Measurements from ENCODE around the gene SLC1A1. TPM values are rescaled to one million over a fixed set of nuclear protein-coding genes. Genes with fewer than 3 reads are reported as not detected.

Gene SLC1A1
- total RNA-seq, 1 experiment from 2014 or later, result 8.5 TPM

DNA sequence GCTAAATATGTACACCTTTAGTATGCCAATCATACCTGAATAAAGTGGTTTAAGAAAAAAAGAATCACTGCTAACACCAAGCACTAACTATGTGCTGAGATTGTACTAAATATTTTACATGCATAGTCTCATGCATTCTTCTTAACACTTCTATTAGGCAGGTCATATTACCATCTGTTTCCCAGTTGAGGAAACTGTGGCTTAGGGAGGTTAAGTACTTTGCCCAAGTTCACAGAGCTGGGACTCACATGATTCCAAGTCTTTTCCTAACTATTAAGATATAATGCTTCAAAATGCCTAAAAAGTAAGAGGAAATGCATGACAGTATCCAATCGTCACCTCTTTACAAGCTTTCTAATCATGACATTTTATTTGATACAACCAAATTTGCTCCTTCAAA lies 102.6 kb downstream of the SLC1A1 start:
- no peak for ATAC-seq
- Mint-ChIP-seq H3K27ac (no peak overlapping the region), H3K4me1 (peaks cover 34% of the 10 kb centered on the region), H3K36me3 (no peaks in the 10 kb centered on the region), H3K27me3 (ENCODE audit: low read depth) (no peaks in the 10 kb centered on the region), H3K4me3 (no peak overlapping the region), H3K9me3 (no peaks in the 10 kb centered on the region)
- no peak for DNase-seq (ENCODE audit: low spot score)
- CTCF ChIA-PET, result no interaction called here
- POLR2A ChIA-PET, result no interaction called here
- TF ChIP-seq HMGA2 (CRISPR knock-in tag; IDR thresholded peaks at IDR 0.05) (no peak), CREB1 (CRISPR knock-in tag; IDR thresholded peaks at IDR 0.05) (no peak), CTCF (IDR thresholded peaks at IDR 0.05) (no peak), ETV6 (CRISPR knock-in tag; IDR thresholded peaks at IDR 0.05) (no peak), KAT7 (CRISPR knock-in tag; IDR thresholded peaks at IDR 0.05; ENCODE audit: borderline replicate concordance) (no peak), JUN (CRISPR knock-in tag; IDR thresholded peaks at IDR 0.05) (no peak), ZBTB21 (CRISPR knock-in tag; IDR thresholded peaks at IDR 0.05; ENCODE audit: borderline replicate concordance) (no peak), GRHL2 (CRISPR knock-in tag; IDR thresholded peaks at IDR 0.05; ENCODE audit: insufficient replicate concordance, severe bottlenecking) (no peak)
- TF ChIP-seq, protein P1, sequence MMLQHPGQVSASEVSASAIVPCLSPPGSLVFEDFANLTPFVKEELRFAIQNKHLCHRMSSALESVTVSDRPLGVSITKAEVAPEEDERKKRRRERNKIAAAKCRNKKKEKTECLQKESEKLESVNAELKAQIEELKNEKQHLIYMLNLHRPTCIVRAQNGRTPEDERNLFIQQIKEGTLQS (CRISPR knock-in tag; conservative IDR thresholded peaks at IDR 0.05), result no peak

GRCh38 chr9:4594545-4594944 lies 104.3 kb downstream of the SLC1A1 start:
- H3K4me1 Mint-ChIP-seq, result peaks cover 23% of the 10 kb centered on the region
- no peak overlapping the region for H3K4me3 Mint-ChIP-seq
- H3K9me3 Mint-ChIP-seq, result no peaks in the 10 kb centered on the region
- TF ChIP-seq NR3C1 (CRISPR knock-in tag; conservative IDR thresholded peaks at IDR 0.05; ENCODE audit: low read depth) (no peak), ZNF281 (CRISPR knock-in tag; IDR thresholded peaks at IDR 0.05) (no peak)
- ChIA-PET POLR2A (no interaction called here), CTCF (interaction anchor here (1.3 to 1.4 kb wide), 2 partner anchors 10 to 45 kb away, joined by 3 to 4 read pairs; no protein-coding TSS in a partner anchor)
- DNase-seq (ENCODE audit: low spot score), result no peak
- ATAC-seq, result no peak
- no peaks in the 10 kb centered on the region for H3K36me3 Mint-ChIP-seq
- no peak overlapping the region for H3K27ac Mint-ChIP-seq
- H3K27me3 Mint-ChIP-seq (ENCODE audit: low read depth), result no peaks in the 10 kb centered on the region

GRCh38 chr9:4594994-4595393 lies 104.7 kb downstream of the SLC1A1 start:
- peaks cover 23% of the 10 kb centered on the region for H3K4me1 Mint-ChIP-seq
- DNase-seq (ENCODE audit: low spot score) (no peak), ATAC-seq (no peak)
- H3K9me3 Mint-ChIP-seq, result no peaks in the 10 kb centered on the region
- CTCF ChIA-PET, result interaction anchor here (1.3 kb wide), 1 partner anchor 46 kb away, joined by 4 read pairs; no protein-coding TSS in a partner anchor
- H3K27me3 Mint-ChIP-seq (ENCODE audit: low read depth), result no peaks in the 10 kb centered on the region
- POLR2A ChIA-PET, result no interaction called here
- H3K4me3 Mint-ChIP-seq, result no peak overlapping the region
- no peak overlapping the region for H3K27ac Mint-ChIP-seq
- H3K36me3 Mint-ChIP-seq, result no peaks in the 10 kb centered on the region
- TF ChIP-seq, protein P2, sequence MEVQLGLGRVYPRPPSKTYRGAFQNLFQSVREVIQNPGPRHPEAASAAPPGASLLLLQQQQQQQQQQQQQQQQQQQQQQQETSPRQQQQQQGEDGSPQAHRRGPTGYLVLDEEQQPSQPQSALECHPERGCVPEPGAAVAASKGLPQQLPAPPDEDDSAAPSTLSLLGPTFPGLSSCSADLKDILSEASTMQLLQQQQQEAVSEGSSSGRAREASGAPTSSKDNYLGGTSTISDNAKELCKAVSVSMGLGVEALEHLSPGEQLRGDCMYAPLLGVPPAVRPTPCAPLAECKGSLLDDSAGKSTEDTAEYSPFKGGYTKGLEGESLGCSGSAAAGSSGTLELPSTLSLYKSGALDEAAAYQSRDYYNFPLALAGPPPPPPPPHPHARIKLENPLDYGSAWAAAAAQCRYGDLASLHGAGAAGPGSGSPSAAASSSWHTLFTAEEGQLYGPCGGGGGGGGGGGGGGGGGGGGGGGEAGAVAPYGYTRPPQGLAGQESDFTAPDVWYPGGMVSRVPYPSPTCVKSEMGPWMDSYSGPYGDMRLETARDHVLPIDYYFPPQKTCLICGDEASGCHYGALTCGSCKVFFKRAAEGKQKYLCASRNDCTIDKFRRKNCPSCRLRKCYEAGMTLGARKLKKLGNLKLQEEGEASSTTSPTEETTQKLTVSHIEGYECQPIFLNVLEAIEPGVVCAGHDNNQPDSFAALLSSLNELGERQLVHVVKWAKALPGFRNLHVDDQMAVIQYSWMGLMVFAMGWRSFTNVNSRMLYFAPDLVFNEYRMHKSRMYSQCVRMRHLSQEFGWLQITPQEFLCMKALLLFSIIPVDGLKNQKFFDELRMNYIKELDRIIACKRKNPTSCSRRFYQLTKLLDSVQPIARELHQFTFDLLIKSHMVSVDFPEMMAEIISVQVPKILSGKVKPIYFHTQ (CRISPR knock-in tag; IDR thresholded peaks at IDR 0.05), result no peak
- TF ChIP-seq ZNF671 (CRISPR knock-in tag; IDR thresholded peaks at IDR 0.05), result no peak
- TF ChIP-seq JAZF1 (CRISPR knock-in tag; IDR thresholded peaks at IDR 0.05), result no peak
- no peak for TF ChIP-seq JUN (CRISPR knock-in tag; IDR thresholded peaks at IDR 0.05)
- no peak for TF ChIP-seq MLX (CRISPR knock-in tag; IDR thresholded peaks at IDR 0.05)
- TF ChIP-seq FOXK1 (CRISPR knock-in tag; IDR thresholded peaks at IDR 0.05), result no peak
- TF ChIP-seq, protein P3, sequence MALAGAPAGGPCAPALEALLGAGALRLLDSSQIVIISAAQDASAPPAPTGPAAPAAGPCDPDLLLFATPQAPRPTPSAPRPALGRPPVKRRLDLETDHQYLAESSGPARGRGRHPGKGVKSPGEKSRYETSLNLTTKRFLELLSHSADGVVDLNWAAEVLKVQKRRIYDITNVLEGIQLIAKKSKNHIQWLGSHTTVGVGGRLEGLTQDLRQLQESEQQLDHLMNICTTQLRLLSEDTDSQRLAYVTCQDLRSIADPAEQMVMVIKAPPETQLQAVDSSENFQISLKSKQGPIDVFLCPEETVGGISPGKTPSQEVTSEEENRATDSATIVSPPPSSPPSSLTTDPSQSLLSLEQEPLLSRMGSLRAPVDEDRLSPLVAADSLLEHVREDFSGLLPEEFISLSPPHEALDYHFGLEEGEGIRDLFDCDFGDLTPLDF (CRISPR knock-in tag; IDR thresholded peaks at IDR 0.05), result no peak
- TF ChIP-seq, protein P4, sequence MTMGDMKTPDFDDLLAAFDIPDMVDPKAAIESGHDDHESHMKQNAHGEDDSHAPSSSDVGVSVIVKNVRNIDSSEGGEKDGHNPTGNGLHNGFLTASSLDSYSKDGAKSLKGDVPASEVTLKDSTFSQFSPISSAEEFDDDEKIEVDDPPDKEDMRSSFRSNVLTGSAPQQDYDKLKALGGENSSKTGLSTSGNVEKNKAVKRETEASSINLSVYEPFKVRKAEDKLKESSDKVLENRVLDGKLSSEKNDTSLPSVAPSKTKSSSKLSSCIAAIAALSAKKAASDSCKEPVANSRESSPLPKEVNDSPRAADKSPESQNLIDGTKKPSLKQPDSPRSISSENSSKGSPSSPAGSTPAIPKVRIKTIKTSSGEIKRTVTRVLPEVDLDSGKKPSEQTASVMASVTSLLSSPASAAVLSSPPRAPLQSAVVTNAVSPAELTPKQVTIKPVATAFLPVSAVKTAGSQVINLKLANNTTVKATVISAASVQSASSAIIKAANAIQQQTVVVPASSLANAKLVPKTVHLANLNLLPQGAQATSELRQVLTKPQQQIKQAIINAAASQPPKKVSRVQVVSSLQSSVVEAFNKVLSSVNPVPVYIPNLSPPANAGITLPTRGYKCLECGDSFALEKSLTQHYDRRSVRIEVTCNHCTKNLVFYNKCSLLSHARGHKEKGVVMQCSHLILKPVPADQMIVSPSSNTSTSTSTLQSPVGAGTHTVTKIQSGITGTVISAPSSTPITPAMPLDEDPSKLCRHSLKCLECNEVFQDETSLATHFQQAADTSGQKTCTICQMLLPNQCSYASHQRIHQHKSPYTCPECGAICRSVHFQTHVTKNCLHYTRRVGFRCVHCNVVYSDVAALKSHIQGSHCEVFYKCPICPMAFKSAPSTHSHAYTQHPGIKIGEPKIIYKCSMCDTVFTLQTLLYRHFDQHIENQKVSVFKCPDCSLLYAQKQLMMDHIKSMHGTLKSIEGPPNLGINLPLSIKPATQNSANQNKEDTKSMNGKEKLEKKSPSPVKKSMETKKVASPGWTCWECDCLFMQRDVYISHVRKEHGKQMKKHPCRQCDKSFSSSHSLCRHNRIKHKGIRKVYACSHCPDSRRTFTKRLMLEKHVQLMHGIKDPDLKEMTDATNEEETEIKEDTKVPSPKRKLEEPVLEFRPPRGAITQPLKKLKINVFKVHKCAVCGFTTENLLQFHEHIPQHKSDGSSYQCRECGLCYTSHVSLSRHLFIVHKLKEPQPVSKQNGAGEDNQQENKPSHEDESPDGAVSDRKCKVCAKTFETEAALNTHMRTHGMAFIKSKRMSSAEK (CRISPR knock-in tag; IDR thresholded peaks at IDR 0.05; ENCODE audit: borderline replicate concordance), result no peak
- TF ChIP-seq ETV6 (CRISPR knock-in tag; IDR thresholded peaks at IDR 0.05), result no peak
- no peak for TF ChIP-seq GABPB1 (CRISPR knock-in tag; IDR thresholded peaks at IDR 0.05)
